Measurements from ENCODE around the gene PSMA1. TPM values are rescaled to one million over a fixed set of nuclear protein-coding genes. Genes with fewer than 3 reads are reported as not detected.
"Not testable (repeated sequence)": the region's sequence is repeated elsewhere in the genome, so short reads cannot be mapped to it uniquely, and the experiment has no call there.

Gene PSMA1
- 153 TPM for total RNA-seq

GRCh38 chr11:14519917-14520746 is at the start of gene PSMA1:
Gene PSMA1, minus strand, starts transcription at chr11:14520386. Its CDS starts 87 bp downstream, at chr11:14520299.
- DNase-seq = peak; percentile 92

- DNase-seq = not testable (repeated sequence)
These were observed 49.3 kb upstream of the PSMA1 start for GRCh38 chr11:14569516-14569915.

GRCh38 chr11:14567064-14567651 is 47.0 kb upstream of the PSMA1 start:
- DNase-seq = no peak

- DNase-seq = no peak
These were observed 46.3 kb upstream of the PSMA1 start for GRCh38 chr11:14566331-14567063.

GRCh38 chr11:14565845-14566244 is 45.7 kb upstream of the PSMA1 start:
- no peak for DNase-seq

GRCh38 chr11:14555818-14556217 is 35.6 kb upstream of the PSMA1 start:
- no peak for DNase-seq

- no peak for DNase-seq
These were observed 34.8 kb upstream of the PSMA1 start for GRCh38 chr11:14554959-14555358.

- DNase-seq = no peak
These were observed 31.9 kb upstream of the PSMA1 start for GRCh38 chr11:14552089-14552488.

- DNase-seq = no peak
These were observed 31.2 kb upstream of the PSMA1 start for GRCh38 chr11:14551380-14551779.

GRCh38 chr11:14549891-14550290 is 29.7 kb upstream of the PSMA1 start:
- DNase-seq = no peak

- DNase-seq = no peak
These were observed 27.3 kb upstream of the PSMA1 start for GRCh38 chr11:14547440-14547839.

- DNase-seq = no peak
These were observed 26.5 kb upstream of the PSMA1 start for GRCh38 chr11:14546672-14547071.

- no peak for DNase-seq
These were observed 24.4 kb upstream of the PSMA1 start for GRCh38 chr11:14544611-14545010.

- DNase-seq = no peak
These were observed 23.1 kb upstream of the PSMA1 start for GRCh38 chr11:14543260-14543659.

GRCh38 chr11:14542324-14542723 is 22.1 kb upstream of the PSMA1 start:
- DNase-seq = no peak

- no peak for DNase-seq
These were observed 21.2 kb upstream of the PSMA1 start for GRCh38 chr11:14541192-14541947.

- DNase-seq = no peak
These were observed 19.8 kb upstream of the PSMA1 start for GRCh38 chr11:14539982-14540421.

- no peak for DNase-seq
These were observed 18.9 kb upstream of the PSMA1 start for GRCh38 chr11:14538926-14539554.

- no peak for DNase-seq
These were observed 18.2 kb upstream of the PSMA1 start for GRCh38 chr11:14538271-14538925.

- DNase-seq = no peak
These were observed 17.0 kb upstream of the PSMA1 start for GRCh38 chr11:14537134-14537599.

GRCh38 chr11:14535166-14535565 is 15.0 kb upstream of the PSMA1 start:
- DNase-seq = not testable (repeated sequence)

Measured in occipital lobe (tissue), 2 donors.